ENCODE measurements around the gene PPP3R1.

GRCh38 chr2:68248361-68248760 lies 4.0 kb downstream of the PPP3R1 start:
- TF ChIP-seq CTCF (IDR thresholded peaks at IDR 0.05) = no peak
- no peak for TF ChIP-seq POLR2A (IDR thresholded peaks at IDR 0.05)
- no peak for TF ChIP-seq EP300 (IDR thresholded peaks at IDR 0.05)

Data from tibial nerve (tissue), 4 donors.